Amniotic stem cell (primary cell): ENCODE results near the gene IFT88.
A peak's percentile ranks its signal among the peaks of the same experiment; 100 is the strongest.
"Not testable (repeated sequence)": the region's sequence is repeated elsewhere in the genome, so short reads cannot be mapped to it uniquely, and the experiment has no call there.

Experiments
- DNase-seq: peaks from one replicate; lab custom pipeline; 2025; lab: John Stamatoyannopoulos, UW

Gene IFT88

DNA sequence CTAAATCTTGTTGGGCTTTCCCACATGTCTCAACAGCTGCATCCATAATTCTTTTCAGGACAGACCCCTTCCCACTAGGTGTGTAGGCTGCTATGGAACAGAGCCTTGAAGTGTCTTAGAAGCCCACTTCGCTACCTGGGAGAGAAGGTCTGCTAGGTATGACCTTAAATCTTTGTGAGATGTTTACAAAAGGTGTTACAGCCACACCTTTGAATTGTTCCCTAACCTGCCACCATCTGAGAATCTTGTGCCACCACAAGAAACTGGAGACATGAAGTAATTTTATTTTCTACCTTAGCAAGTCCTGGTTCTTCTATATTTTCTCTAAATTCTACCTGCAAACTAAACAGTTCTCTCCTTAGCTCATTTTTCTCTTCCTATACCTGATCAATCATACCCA is 69.1 kb downstream of the IFT88 start:
- no peak for DNase-seq

DNA sequence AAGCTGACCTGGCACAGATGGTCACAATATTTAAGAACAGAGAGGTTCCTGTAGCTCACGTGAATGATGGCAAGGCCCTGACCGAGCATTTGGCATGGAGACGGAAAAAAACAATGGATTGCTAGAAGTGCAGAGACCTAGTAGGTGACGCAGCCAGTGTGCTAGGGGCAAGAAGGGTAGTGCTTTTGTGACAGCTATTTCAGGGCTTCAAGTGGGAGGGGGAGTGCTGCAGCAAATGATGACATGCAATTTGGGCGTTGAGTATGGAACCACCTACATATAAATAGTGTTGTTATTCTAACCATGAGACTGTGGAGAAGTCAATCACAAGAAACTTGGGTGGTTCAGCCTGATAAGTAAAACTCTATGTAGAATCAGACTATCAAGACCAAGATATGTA is 70.9 kb downstream of the IFT88 start:
- DNase-seq = no peak

DNA sequence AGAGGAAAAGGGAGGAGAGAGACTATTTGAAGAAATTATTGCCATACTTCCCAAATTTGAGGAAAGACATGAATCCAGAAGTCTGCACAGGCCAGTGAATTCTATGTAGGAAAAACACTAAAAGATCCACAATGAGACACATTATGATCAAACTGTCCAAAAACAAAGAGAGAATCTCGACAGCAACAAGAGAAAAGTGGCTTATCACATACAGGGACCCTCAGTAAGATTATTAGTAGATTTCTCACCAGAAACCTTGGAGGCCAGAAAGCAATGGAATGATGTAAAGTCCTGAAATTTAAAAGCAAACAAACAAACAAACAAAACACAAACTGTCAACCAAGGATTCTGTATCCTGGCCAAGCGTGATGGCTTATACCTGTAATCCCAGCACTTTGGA is 80.8 kb downstream of the IFT88 start:
- no peak for DNase-seq

DNA sequence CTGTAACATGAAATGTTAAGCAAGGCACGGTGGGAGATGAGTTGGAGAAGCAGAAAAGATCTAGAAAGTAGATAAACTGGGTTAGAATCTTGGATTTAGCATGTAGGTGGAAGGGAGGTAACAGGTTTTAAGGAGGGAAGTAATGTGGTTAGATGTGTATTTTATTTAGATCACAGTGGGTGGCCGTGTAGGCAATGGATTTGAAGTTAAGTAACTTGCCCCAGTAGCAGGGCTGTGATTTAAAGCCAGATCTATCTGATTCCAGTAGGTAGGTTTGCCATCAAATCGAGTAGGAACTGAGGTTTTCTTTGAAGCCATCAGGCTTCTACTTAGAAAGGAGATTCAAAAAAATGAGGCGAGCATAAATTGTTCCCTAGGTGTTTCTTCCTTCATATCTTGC is 86.0 kb downstream of the IFT88 start:
- DNase-seq = no peak

DNA sequence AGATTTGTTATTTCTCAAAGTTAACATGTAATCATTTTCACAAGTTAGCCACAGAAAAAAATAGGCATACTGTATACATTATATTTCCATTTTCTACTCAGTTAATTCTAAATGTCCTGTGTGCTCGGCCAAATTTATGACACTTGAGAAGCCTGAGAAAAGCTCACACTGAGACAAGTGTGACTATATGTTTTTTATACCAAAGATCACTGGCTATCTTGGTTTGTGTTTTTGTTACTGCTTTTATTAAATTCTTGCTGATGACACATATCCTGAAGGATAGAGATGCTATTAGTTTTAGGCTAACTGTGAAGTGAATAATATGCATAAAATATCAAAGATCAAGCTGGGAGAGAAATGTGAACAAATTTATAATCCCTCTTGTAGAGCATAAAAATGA is 87.2 kb downstream of the IFT88 start:
- no peak for DNase-seq

DNA sequence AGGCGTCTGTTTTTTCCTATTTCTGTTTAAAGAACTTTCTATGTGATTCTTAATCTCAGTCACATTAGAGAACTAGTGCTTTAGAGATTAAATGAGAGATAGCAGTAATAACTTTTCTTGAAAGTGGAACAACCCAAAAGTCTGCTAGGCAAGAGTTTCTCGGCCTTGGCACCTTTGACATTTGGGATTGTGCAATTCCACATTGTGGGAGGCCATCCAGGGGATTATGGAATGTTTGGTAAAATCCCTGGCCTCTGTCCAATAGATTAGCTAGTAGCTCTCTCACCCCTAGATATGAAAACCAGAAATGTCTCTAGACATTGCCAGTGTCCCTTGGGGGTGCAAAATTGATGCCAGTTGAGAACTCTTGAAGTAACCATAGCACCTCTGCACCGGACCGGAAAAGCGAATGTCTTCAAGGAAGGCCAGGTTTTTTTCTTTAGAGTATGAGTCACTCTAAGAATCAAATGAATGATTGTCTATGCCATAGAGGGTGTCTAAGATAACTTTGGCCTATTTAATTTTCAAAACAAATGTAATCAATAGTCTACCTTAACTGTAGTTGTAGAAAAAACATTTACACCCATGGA is 91.6 kb downstream of the IFT88 start:
- no peak for DNase-seq

DNA sequence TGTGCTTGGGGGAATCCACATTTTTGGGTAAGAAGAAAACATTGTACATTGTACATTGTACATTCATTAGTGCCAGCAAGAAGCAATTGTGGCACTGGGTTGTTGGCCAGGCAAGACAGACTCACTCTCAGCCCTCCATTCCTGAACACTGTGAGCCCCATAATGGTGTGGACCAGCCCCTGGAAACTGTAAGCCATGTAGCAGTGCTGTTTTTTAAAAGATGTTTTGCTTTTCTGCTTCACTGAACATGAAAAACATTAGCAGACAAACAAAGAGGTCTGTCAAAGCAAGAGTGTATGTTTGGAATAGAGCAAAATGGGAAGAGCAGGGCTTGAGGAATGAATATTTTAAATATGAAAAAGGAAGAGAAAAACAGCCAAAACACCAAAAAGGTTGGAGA is 97.4 kb downstream of the IFT88 start:
- DNase-seq = no peak

DNA sequence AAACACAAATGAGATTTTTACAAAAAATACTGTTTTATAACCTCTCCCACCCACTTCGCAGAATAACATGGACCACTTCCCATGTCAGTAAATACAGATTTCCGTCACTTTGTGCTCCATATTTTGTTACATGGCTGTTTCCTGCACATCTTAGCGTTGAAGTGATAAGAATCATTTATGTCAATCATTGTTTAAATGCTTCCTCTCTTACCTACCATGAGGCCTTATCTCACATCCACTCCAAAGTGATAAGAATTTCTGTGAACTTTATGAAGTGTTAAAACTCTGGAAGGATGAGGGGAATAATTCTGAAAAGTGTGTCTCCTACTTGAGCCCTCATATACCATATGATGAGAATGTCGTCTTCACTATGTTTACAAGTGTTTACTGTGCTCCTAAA is 100.0 kb downstream of the IFT88 start:
- no peak for DNase-seq

DNA sequence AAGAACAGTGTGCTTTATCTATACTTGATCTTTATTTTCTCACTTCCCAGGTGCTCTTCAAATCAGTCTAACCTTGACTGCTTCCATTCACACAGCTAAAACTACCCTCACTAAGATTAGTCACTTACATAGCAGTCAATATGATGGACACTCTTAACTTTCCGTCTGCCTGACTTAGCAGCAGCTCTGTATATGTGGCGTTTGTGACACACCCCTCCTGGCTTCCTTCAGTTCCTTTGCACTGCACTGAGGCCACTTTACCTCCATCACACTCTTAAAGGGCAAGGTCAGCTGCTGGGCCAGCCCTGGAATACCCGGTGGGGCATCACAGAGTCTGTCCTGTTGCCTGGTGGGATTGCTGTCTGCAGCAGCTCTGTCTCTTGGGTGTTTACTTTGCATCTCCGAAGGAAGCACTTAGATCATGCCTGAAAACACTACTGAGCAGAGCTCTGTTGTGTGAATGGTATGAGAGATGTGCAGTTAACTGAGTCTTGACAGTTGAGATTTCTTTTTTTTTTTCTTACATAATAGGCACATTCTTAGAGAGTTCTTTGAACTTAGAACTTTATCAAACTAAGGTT is 101.0 kb downstream of the IFT88 start:
- DNase-seq = no peak

DNA sequence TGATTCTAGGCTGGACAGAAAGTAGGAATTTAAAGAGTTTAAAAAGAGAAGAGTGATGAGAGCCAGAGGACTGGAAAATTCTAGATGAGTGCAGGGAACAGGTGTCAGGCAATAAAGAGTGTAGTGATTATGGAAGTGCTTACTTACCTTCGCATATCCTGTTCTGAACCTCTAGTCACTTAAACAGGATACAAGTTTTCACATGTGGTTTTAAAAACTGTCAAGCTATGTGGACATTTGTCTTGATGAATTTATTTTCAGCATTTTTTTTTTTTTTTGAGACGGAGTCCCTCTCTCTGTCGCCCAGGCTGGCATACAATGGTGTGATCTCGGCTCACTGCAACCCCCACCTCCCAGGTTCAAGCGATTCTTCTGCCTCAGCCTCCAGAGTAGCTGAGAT is 102.2 kb downstream of the IFT88 start:
- DNase-seq = no peak

DNA sequence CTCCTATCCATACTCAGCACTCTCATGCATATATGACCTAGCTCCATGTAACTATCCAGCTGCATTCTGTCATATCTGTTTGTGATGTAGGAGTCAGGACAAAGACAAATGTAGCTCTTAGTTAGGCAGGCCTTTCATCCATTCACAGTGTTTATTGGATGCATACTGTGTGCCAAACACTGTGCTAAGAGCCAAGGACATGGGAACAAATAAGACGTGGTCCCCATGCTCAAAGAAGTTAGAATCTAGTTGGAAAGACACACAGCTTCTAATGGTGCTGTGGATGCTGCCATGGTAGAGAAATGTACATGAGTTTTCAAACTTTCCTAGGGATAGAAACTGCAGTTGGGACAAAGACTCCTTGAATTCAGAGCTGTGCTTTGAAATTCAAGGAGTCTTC is 104.8 kb downstream of the IFT88 start:
- no peak for DNase-seq

DNA sequence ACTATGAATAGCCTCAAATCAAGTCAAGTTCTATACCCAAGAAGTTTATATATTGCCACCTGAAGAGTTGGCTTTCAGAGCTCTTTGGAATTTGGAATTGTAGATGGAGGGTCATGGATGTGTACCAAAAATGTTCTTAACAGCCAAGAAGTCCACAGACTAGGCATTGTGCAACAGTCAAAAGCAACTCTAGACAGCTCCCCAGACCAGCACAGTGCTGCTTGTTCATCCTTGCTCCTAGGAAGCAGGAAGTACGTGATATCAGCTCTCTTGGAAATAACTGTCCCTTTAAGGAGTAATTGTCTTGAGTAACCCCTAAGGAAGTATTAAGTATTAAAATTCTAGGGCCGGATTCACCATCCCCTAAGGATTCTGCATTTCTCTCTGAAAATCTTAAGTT is 105.8 kb downstream of the IFT88 start:
- DNase-seq = no peak

DNA sequence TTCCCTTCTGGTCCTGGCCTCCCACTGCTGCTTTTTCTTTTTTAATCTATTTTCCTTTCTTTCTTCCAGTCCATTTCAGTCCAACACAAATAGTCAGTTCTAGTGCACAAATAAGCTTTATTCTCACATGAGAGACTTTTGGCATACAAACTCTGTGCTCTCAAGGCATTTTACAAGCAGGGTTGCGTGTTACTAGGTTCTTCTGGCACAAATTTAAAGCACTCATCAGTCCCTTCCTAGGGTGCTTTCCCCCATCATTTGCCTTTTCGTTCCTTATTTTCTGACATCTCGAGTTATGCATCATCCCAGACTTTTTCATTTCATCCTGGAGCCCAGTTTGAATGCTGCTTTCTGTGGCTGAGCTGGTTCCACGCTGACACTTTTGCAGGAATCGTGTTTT is 106.8 kb downstream of the IFT88 start:
- DNase-seq = no peak

DNA sequence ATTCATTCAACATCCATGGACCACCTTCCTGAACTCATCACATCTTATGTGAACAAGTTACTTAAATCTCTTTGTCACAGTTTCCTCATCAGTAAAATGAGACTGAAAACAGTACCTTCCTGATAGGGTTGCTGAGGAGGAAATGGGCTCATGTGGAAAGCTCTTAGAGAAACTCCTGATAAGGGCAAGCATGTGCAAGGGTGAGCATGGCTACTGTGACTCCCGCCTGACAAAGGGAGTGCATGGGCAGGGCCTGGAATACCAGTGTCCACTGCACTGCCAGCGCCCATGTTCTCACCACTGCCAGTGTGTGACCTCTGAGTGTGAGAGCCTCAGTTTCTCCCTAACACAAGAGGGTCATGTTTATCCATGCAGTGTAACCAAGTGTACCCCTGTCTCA is 109.3 kb downstream of the IFT88 start:
- no peak for DNase-seq

DNA sequence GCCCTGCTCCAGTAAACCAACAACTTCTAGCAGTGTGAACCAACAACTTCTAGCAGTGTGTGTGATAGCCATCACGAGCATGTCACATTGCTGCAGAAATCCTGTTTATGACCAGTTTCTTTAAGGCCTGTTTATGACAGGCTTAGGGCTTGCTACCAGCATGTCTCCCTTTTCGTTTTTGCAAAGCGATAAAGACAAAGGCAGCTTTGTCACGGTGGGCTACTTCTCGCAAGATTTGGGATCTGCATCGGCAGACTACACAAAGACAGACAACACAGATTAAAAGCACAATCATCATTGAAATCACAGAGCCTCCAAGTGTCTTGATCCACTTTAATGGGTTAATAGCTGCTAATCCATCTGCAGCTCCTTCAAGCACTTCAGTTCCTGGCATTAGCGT is 111.6 kb downstream of the IFT88 start:
- not testable (repeated sequence) for DNase-seq

DNA sequence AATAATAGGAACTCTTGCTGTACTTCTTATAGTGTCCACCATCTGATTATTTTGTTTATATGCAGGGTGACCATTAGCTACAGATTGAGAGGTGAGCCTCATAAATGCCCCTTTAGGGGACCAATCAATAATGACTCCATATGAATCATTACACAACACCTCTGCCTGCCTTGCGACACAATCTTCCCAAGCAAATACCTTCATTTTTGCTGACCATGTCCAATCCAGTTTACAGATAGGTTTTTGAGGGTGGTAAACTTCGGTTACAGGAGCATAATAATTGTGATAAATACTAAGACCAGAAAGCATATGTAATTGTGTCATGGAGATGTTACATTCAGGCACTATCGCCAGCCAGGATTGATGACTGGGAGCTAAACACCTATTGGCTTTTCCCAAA is 112.9 kb downstream of the IFT88 start:
- no peak for DNase-seq

DNA sequence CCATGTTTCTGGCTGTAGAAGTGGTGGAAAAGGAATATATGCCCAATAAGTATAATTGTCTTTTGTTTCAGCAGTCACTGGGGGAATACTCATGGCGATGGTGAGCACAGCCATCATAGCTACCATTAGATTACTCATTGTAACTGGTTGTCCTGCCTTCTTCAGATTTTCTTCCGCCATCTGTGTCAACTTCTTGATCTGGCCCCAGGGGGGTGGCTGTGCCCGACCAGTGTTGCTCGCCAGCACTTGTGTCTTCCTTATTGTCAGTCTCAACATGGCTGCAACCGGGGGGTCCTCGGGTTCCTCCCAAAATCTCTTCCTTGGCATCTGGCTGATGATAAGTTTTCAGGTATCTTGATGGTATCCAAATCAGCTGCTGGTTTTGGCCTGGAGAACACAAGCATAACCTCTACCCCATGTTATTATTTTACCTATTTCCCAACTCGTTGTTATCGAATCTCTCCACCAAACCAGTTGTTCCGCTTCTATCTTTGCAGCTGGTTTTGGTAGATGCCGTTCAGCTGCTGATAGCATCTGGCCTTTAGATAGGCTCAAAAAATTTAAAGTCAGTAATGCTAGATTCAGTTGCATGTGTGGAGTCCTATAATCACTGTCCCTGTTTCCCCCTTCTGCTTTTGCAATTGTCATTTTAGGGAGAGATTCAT is 113.6 kb downstream of the IFT88 start:
- no peak for DNase-seq

DNA sequence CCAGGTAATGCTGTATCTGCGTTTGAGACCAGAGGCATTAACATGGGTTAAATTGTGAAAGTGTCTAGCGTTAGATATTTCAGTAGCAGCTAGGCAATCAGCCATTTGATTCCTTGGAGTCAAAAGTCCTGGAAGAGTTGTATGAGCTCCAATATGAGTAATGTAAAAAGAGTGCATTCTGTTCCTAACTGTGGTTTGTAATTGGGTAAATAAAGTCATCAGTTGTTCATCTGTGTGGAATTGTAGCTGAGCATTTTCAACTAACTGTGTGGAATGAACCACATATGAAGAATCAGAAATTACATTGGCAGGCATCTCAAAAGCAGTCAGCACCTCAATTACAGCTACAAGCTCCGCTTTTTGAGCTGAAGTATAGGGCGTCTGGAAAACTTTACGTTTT is 114.5 kb downstream of the IFT88 start:
- DNase-seq = peak; percentile 22

DNA sequence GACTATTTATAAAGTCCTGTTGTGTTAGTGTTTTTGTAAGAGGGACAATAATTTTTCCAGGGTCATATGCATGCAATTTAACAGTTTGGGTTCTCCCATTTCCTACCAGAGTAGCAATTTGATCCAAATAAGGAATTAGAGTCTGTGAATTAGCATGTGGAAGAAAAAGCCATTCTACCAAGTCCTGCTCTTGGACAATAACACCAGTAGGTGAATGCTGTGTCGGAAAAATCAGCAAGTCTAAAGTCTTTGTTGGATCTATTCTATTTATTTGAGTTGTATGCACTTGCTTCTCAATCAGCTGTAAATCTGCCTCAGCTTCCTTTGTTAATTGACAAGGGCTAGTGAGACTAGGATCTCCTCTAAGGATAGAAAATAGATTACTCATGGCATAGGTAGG is 115.1 kb downstream of the IFT88 start:
- DNase-seq = no peak

DNA sequence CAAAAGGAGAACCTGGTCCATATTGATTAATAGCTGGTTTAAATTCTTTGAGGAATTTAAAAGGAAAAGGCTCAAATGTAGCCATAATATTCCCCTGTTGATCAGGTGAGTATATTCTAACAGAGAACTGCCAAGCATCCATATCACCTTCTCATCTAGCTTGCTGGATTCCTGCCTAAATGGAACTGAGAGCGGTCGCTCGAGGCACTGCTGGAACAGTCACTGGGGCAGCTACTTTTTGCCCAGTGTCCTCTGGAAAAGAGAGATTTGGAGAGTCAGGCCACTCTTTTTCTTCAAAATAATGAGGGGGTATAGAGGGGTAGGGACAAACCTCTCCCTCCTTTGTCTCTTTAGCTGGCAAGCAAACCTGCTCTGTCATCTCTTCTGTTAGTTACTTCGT is 117.1 kb downstream of the IFT88 start:
- no peak for DNase-seq

DNA sequence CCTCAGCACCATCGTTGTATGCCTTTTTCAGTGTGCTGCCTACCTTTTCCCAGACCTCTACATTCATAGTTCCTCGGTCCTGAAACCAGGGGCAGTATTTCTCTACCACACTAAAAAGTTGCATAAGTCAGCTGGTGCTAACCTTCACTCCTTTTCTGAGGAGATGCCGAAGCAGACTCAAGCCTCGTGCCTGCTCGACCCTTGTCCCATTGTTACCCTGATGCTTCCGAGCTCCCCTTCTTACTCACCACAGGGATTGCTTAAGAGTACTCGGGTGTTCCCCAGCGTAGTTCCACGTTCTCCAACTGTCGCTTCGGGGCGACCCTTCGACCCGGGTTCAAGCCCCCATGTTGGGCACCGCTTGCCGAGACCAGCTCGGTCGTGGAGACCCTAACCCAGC is 117.6 kb downstream of the IFT88 start:
- no peak for DNase-seq

DNA sequence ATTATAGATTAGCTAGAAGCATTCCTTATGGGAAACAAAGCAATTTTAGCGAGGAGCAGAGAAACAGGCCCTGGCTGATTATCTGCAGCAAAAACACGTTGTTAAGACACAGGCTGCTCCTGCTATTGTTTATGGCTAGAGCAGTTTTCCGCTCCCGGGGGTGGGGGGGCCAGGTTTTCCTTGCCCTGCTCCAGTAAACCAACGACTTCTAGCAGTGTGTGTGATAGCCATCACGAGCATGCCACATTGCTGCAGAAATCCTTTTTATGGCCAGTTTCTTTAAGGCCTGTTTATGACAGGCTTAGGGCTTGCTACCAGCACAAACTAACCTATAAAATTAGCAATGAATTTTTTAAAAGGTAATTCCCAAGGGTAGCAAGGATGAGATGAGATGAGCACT is 118.1 kb downstream of the IFT88 start:
- no peak for DNase-seq

DNA sequence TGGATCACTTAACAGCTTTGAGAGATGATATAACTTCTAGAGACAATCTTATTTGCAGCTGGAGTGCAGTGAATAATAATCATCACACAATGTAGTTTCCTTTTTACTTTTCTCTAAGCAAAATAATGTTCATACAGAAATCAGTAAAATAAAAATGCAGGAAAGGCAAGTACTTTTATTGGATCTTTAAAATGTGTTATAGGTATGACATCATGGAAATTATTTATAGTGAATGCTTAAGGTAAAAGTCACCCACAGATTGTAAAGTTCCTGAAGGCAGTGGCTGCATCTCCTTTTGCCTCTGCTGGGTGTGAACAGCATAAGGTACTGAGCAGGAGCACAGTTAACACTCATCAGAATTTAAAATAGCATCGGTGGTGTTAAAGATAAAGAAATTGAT is 119.2 kb downstream of the IFT88 start:
- no peak for DNase-seq
